ENCODE results near the gene ERRFI1. TPM values are rescaled to one million over a fixed set of nuclear protein-coding genes. Genes with fewer than 3 reads are reported as not detected.

Gene ERRFI1
- total RNA-seq, 1 experiment from 2014 or later, result 83.0 TPM

- Mint-ChIP-seq H3K4me1 (ENCODE audit: low read depth, unreplicated experiment) (no peaks in the 10 kb centered on the region), H3K27me3 (ENCODE audit: unreplicated experiment) (no peaks in the 10 kb centered on the region), H3K9me3 (ENCODE audit: low read depth, unreplicated experiment) (peaks cover 3% of the 10 kb centered on the region), H3K36me3 (ENCODE audit: insufficient read depth, unreplicated experiment) (peaks cover 14% of the 10 kb centered on the region), H3K4me3 (ENCODE audit: low read depth, unreplicated experiment) (no peak overlapping the region), H3K27ac (ENCODE audit: unreplicated experiment) (no peak overlapping the region)
- no peak for DNase-seq
- TF ChIP-seq CTCF (IDR thresholded peaks at IDR 0.05; ENCODE audit: unreplicated experiment), result no peak
- BruUV-seq (replicated peaks), result no TSS peak
- intact Hi-C loops (cut with micrococcal nuclease; ENCODE audit: unreplicated experiment), result no loop called here
- CTCF ChIA-PET, result no interaction called here
Measured at GRCh38 chr1:7992885-7993284, 33.2 kb downstream of the ERRFI1 start.

DNA sequence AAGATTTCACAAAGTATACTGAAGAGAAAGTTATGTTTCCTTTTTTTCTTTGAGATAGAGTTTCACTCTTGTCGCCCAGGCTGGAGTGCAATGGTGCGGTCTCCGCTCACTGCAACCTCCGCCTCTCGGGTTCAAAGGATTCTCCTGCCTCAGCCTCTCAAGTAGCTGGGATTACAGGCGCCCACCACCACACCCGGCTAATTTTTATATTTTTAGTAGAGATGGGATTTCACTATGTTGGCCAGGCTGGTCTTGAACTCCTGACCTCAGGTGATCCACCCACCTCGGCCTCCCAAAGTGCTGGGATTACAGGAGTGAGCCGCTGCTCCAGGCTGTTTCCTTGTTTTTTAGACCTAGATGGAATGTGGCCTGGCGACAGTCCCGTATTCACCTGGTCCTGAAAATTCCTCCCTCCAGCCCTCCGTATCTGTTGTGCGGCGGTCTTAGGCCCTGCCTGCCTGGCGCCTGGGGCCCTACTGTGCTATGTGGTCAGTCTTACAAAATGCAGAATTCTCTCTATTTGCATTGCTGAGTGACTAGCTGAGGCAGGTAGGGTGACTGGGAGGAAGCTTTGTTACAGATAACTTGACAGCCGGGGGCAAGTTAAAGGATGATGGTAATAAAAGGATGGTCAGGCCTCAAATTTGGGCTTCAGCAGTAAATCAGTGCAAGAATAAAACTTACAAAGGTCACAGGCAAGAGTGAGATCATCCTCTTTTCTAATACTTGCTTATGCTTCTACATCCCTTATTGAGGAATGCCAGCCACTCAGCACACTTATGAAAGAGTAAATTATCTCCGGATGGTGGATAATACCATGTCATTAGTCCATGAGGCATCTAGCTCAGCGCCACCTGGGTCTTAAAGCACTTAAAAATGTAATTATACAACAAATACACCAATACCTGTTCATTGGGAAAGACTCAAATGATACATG is 34.3 kb downstream of the ERRFI1 start:
- peaks cover 3% of the 10 kb centered on the region for H3K9me3 Mint-ChIP-seq (ENCODE audit: low read depth, unreplicated experiment)
- CTCF ChIA-PET, result no interaction called here
- peaks cover 25% of the 10 kb centered on the region for H3K36me3 Mint-ChIP-seq (ENCODE audit: insufficient read depth, unreplicated experiment)
- no peak overlapping the region for H3K27ac Mint-ChIP-seq (ENCODE audit: unreplicated experiment)
- no peak for TF ChIP-seq CTCF (IDR thresholded peaks at IDR 0.05; ENCODE audit: unreplicated experiment)
- H3K27me3 Mint-ChIP-seq (ENCODE audit: unreplicated experiment), result no peaks in the 10 kb centered on the region
- no TSS peak for BruUV-seq (replicated peaks)
- H3K4me3 Mint-ChIP-seq (ENCODE audit: low read depth, unreplicated experiment), result no peak overlapping the region
- no peak for DNase-seq
- no peaks in the 10 kb centered on the region for H3K4me1 Mint-ChIP-seq (ENCODE audit: low read depth, unreplicated experiment)
- intact Hi-C loops (cut with micrococcal nuclease; ENCODE audit: unreplicated experiment), result no loop called here

DNA sequence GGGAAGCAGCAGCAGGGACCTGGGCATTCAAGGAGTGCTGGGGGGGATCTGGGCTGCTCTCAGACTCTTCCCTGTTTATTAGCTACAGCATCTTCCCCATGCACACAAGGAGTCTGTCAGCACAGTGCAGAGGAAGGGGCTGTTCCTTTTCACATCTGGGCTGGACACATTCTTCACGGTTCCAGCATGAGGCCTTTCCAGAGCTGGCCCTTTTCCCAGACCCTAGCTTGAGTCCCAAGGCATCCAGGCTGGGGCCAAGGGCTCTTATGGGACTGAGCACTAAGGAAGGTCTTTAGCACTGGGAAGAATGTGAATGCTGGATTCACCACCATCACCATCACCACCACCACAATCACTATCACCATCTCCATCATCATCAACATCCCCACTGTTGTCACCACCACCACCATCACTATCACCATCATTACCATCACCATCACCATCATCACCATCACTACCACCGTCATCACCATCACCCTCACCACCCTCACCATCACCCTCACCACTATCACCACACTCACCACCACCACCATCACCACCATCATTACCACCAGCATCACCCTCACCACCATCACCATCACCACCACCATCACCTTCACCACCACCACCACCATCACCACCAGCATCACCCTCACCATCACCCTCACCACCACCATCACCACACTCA is 36.2 kb downstream of the ERRFI1 start:
- Mint-ChIP-seq H3K36me3 (ENCODE audit: insufficient read depth, unreplicated experiment) (peaks cover 35% of the 10 kb centered on the region), H3K4me1 (ENCODE audit: low read depth, unreplicated experiment) (no peaks in the 10 kb centered on the region), H3K9me3 (ENCODE audit: low read depth, unreplicated experiment) (peaks cover 3% of the 10 kb centered on the region), H3K27me3 (ENCODE audit: unreplicated experiment) (no peaks in the 10 kb centered on the region), H3K27ac (ENCODE audit: unreplicated experiment) (no peak overlapping the region), H3K4me3 (ENCODE audit: low read depth, unreplicated experiment) (no peak overlapping the region)
- BruUV-seq (replicated peaks), result no TSS peak
- CTCF ChIA-PET, result no interaction called here
- intact Hi-C loops (cut with micrococcal nuclease; ENCODE audit: unreplicated experiment), result no loop called here
- TF ChIP-seq CTCF (IDR thresholded peaks at IDR 0.05; ENCODE audit: unreplicated experiment), result no peak
- no peak for DNase-seq

GRCh38 chr1:7988576-7988975 is 37.5 kb downstream of the ERRFI1 start:
- no TSS peak for BruUV-seq (replicated peaks)
- intact Hi-C loops (cut with micrococcal nuclease; ENCODE audit: unreplicated experiment), result no loop called here
- Mint-ChIP-seq H3K4me1 (ENCODE audit: low read depth, unreplicated experiment) (no peaks in the 10 kb centered on the region), H3K27me3 (ENCODE audit: unreplicated experiment) (no peaks in the 10 kb centered on the region), H3K4me3 (ENCODE audit: low read depth, unreplicated experiment) (no peak overlapping the region), H3K36me3 (ENCODE audit: insufficient read depth, unreplicated experiment) (peaks cover 29% of the 10 kb centered on the region), H3K27ac (ENCODE audit: unreplicated experiment) (no peak overlapping the region), H3K9me3 (ENCODE audit: low read depth, unreplicated experiment) (peaks cover 3% of the 10 kb centered on the region)
- TF ChIP-seq CTCF (IDR thresholded peaks at IDR 0.05; ENCODE audit: unreplicated experiment), result no peak
- CTCF ChIA-PET, result no interaction called here
- no peak for DNase-seq
